Skeletal muscle tissue (tissue), 4 donors: ENCODE results near the gene RGS18. TPM values are rescaled to one million over a fixed set of nuclear protein-coding genes. Genes with fewer than 3 reads are reported as not detected.

Experiments
- H3K27ac ChIP-seq: one replicate; pipeline ENCODE4 v1.7.0; 2013; ENCODE audit warnings: mild to moderate bottlenecking, low read depth, low read length, inconsistent platforms
- H3K27me3 ChIP-seq, 3 donors: one replicate each; pipeline ENCODE4 v1.7.0; 2013; ENCODE audit warnings: low read length in 3 of 3; ENCODE audit not compliant: control insufficient read depth in 3 of 3, insufficient read depth in 3 of 3
- H3K36me3 ChIP-seq, 3 donors: one replicate each; pipeline ENCODE4 v1.7.0; 2013; ENCODE audit warnings: low read length in 3 of 3; ENCODE audit not compliant: control insufficient read depth in 3 of 3, insufficient read depth in 3 of 3
- H3K4me1 ChIP-seq, 3 donors: one replicate each; pipeline ENCODE4 v1.7.0; 2013; ENCODE audit warnings: low read length in 3 of 3, mild to moderate bottlenecking in 3 of 3; ENCODE audit not compliant: control insufficient read depth in 3 of 3, insufficient read depth in 3 of 3
- H3K4me3 ChIP-seq, 3 donors: one replicate each; pipeline ENCODE4 v1.7.0; 2013; ENCODE audit warnings: low read length in 3 of 3
- H3K9ac ChIP-seq, 3 donors: one replicate each; pipeline ENCODE4 v1.7.0; 2013; ENCODE audit warnings: low read length in 3 of 3, mild to moderate bottlenecking in 3 of 3, moderate library complexity in 2 of 3, low read depth in 1 of 3
- H3K9me3 ChIP-seq, 3 donors: one replicate each; pipeline ENCODE4 v1.7.0; 2013; ENCODE audit warnings: low read length in 3 of 3; ENCODE audit not compliant: control insufficient read depth in 3 of 3
- total RNA-seq: library from RNA; depleted of rRNA; stranded (reverse); fragments of >200 nt; gene quantifications from one replicate; pipeline ENCODE4 v1.2.3, GENCODE V29; 2014
- donor health status: Osteomylitis.

The RGS18 gene
- total RNA-seq, 1 donor from 2014 or later, result 0.52 TPM

GRCh38 chr1:192131914-192132313 lies 26.3 kb upstream of the RGS18 start:
- Histone ChIP-seq H3K27ac (no peak overlapping the region), H3K4me3 (no peak overlapping the region), H3K36me3 (no peaks in the 10 kb centered on the region), H3K27me3 (no peaks in the 10 kb centered on the region), H3K9ac (no peak overlapping the region), H3K4me1 (no peaks in the 10 kb centered on the region), H3K9me3 (no peaks in the 10 kb centered on the region)

GRCh38 chr1:192133350-192133926 lies 24.8 kb upstream of the RGS18 start:
- no peak overlapping the region for H3K9ac ChIP-seq

DNA sequence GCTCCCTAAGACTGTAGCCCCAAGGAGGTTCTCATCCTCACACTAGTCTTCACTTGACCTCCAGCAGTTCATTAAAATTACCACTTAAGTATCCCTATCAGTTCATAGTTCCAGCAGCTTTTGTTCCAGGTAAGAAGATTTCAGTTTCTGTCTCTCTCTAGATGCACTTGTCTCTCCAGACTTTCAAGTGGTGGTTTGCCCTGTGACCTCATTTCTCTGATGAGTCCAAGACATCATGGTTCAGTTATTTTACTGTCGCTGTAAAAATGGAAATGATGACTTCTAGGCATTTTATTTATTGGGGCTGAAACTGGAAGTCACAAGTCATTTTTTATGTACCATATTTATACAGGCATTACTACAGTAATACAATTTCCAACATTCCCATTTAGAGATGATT lies 17.9 kb upstream of the RGS18 start:
- H3K4me3 ChIP-seq, result no peak overlapping the region
- no peaks in the 10 kb centered on the region for H3K36me3 ChIP-seq
- H3K27ac ChIP-seq, result no peak overlapping the region
- H3K9me3 ChIP-seq, result no peaks in the 10 kb centered on the region
- H3K27me3 ChIP-seq, result no peaks in the 10 kb centered on the region
- H3K4me1 ChIP-seq, result no peaks in the 10 kb centered on the region
- H3K9ac ChIP-seq, result no peak overlapping the region

More at GRCh38 chr1:192133350-192133926, 24.8 kb upstream of the RGS18 start:
- Histone ChIP-seq H3K4me3 (no peak overlapping the region), H3K4me1 (no peaks in the 10 kb centered on the region), H3K36me3 (no peaks in the 10 kb centered on the region), H3K27ac (no peak overlapping the region), H3K9me3 (no peaks in the 10 kb centered on the region), H3K27me3 (no peaks in the 10 kb centered on the region)

DNA sequence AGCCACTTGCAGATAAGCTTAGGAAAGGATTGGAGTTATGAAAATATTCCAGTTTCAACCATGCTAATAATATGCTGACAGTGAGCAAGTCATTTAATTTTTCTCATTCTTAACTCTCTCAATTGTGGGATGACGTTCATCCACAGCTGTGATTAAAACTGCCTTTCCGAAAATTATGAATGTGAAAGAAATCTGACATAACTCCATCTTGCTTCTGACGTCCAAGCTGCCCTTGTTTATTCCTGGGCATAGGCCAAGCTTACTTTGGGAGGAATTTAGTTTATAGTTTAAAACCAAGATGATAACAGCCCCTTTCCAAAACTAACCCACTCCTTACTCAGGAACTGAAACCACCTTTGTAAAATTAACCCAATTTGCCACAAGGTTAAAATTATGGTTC lies 11.0 kb upstream of the RGS18 start:
- Histone ChIP-seq H3K4me3 (no peak overlapping the region), H3K36me3 (no peaks in the 10 kb centered on the region), H3K4me1 (no peaks in the 10 kb centered on the region), H3K27me3 (no peaks in the 10 kb centered on the region), H3K27ac (no peak overlapping the region), H3K9me3 (no peaks in the 10 kb centered on the region), H3K9ac (no peak overlapping the region)

- no peaks in the 10 kb centered on the region for H3K36me3 ChIP-seq
- no peaks in the 10 kb centered on the region for H3K4me1 ChIP-seq
- no peaks in the 10 kb centered on the region for H3K27me3 ChIP-seq
- H3K9me3 ChIP-seq, result no peaks in the 10 kb centered on the region
- no peak overlapping the region for H3K4me3 ChIP-seq
- H3K9ac ChIP-seq, result no peak overlapping the region
- no peak overlapping the region for H3K27ac ChIP-seq
These were observed 10.6 kb upstream of the RGS18 start for GRCh38 chr1:192147696-192148095.

GRCh38 chr1:192151176-192151575 lies 7.1 kb upstream of the RGS18 start:
- H3K4me3 ChIP-seq, result no peak overlapping the region
- H3K9ac ChIP-seq, result no peak overlapping the region
- H3K27ac ChIP-seq, result no peak overlapping the region
- no peaks in the 10 kb centered on the region for H3K36me3 ChIP-seq
- no peaks in the 10 kb centered on the region for H3K9me3 ChIP-seq
- no peaks in the 10 kb centered on the region for H3K27me3 ChIP-seq
- no peaks in the 10 kb centered on the region for H3K4me1 ChIP-seq

- no peak overlapping the region for H3K9ac ChIP-seq
- H3K36me3 ChIP-seq, result no peaks in the 10 kb centered on the region
- no peak overlapping the region for H3K4me3 ChIP-seq
These were observed 5.0 kb upstream of the RGS18 start for GRCh38 chr1:192153276-192153675.

DNA sequence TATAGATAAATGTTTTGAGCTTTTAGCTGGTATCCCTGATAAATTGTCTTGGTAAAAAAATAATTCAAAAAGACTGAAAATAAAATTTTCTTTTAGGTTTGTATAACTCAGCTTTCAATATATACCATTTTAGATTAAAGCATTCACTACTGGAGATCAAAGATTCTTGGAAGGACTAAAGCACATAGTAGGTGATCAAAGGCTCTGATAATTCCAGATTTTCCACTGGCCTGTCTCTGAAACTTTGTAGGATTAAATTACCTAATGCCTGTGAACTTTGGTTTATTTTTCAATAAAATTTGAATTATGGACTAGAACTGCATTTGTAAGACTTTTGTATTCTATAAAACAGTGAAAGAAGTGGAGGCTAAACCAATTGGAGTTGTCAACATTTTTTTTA lies 1.2 kb upstream of the RGS18 start:
- Histone ChIP-seq H3K27me3 (no peaks in the 10 kb centered on the region), H3K27ac (no peak overlapping the region), H3K36me3 (no peaks in the 10 kb centered on the region), H3K9me3 (no peaks in the 10 kb centered on the region), H3K4me1 (no peaks in the 10 kb centered on the region), H3K9ac (no peak overlapping the region), H3K4me3 (no peak overlapping the region)

More at GRCh38 chr1:192153276-192153675, 5.0 kb upstream of the RGS18 start:
- no peaks in the 10 kb centered on the region for H3K9me3 ChIP-seq
- no peaks in the 10 kb centered on the region for H3K4me1 ChIP-seq
- no peaks in the 10 kb centered on the region for H3K27me3 ChIP-seq
- H3K27ac ChIP-seq, result no peak overlapping the region

DNA sequence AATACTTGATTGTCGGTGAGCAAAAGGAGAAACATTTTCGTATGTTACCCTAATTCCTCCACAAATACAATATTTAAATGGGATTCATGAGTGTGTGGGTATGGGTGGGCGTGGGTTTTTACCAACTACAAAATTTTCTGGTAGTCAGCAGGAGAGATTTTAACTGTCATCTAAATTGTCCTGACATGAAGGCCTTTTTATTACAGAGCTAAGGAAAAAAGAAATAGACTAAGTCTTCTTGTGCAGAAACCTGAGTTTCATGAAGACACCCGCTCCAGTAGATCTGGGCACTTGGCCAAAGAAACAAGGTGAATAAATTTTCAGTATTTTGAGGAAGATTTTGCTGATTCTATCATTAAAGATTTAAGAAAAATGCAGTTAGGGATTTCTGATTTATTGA lies 752 bp downstream of the RGS18 start:
- Histone ChIP-seq H3K9me3 (no peaks in the 10 kb centered on the region), H3K27ac (no peak overlapping the region), H3K27me3 (no peaks in the 10 kb centered on the region), H3K9ac (peak overlapping the region in 1 of 3 donors; percentile 24), H3K4me3 (no peak overlapping the region), H3K4me1 (no peaks in the 10 kb centered on the region), H3K36me3 (no peaks in the 10 kb centered on the region)

DNA sequence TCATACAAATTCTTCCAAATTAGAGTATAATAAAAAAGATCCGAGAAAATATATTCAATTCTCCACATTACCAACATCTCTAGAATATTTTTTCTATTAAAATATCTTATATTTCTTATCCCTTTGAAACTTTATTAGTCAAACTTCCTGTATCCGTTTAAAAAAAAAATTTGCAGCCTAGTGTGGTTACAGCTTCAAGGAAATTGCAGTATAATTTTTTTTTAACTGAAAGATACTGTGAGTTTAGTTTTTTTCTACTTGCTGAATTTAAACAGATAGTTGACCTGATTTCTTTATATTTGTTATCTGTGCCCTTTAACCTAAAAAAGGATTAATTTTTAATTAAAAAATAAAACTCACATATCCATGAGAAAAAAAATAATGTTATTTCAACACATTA lies 1.5 kb downstream of the RGS18 start:
- Histone ChIP-seq H3K27ac (no peak overlapping the region), H3K36me3 (no peaks in the 10 kb centered on the region), H3K4me3 (no peak overlapping the region)

More for the DNA sequence above, 1.5 kb downstream of the RGS18 start:
- Histone ChIP-seq H3K9ac (no peak overlapping the region), H3K4me1 (no peaks in the 10 kb centered on the region), H3K9me3 (no peaks in the 10 kb centered on the region), H3K27me3 (no peaks in the 10 kb centered on the region)
